Endodermal cell (in vitro differentiated cells): ENCODE data around the gene MACROD1. TPM values are rescaled to one million over a fixed set of nuclear protein-coding genes. Genes with fewer than 3 reads are reported as not detected.

ENCODE experiments used
- DNase-seq: peaks from one replicate; pipeline ENCODE4 v3.0.0-alpha.2; 2017
- H3K27ac ChIP-seq: 2 replicates; pipeline ENCODE4 v1.5.1; 2013; ENCODE audit warnings: mild to moderate bottlenecking, low read depth, low read length, moderate library complexity
- H3K27me3 ChIP-seq: 2 replicates; pipeline ENCODE4 v1.6.1; 2013; ENCODE audit warnings: mild to moderate bottlenecking, low read length, moderate library complexity; ENCODE audit not compliant: insufficient read depth, control insufficient read depth, poor library complexity, severe bottlenecking
- H3K36me3 ChIP-seq: 2 replicates; pipeline ENCODE4 v1.7.0; 2013; ENCODE audit warnings: mild to moderate bottlenecking, low read length, moderate library complexity; ENCODE audit not compliant: control insufficient read depth, insufficient read depth
- H3K4me1 ChIP-seq: one replicate; pipeline ENCODE4 v1.7.0; 2013; ENCODE audit warnings: low read length; ENCODE audit not compliant: control insufficient read depth, insufficient read depth
- H3K4me3 ChIP-seq: 2 replicates; pipeline ENCODE4 v1.5.1; 2013; ENCODE audit warnings: mild to moderate bottlenecking, low read length, moderate library complexity
- H3K9ac ChIP-seq: 2 replicates; pipeline ENCODE4 v1.6.1; 2013; ENCODE audit warnings: mild to moderate bottlenecking, low read length, moderate library complexity; ENCODE audit not compliant: poor library complexity, severe bottlenecking; ENCODE audit errors: extremely low read depth
- H3K9me3 ChIP-seq: 2 replicates; pipeline ENCODE4 v1.6.1; 2013; ENCODE audit warnings: mild to moderate bottlenecking, low read length, moderate library complexity; ENCODE audit not compliant: control insufficient read depth
- H3K27ac Mint-ChIP-seq: 2 replicates; pipeline ENCODE4 v1.8.0; 2020; ENCODE audit warnings: mixed read lengths
- H3K27me3 Mint-ChIP-seq: 2 replicates; pipeline ENCODE4 v1.8.0; 2021; ENCODE audit warnings: mild to moderate bottlenecking, mixed read lengths; ENCODE audit not compliant: insufficient read depth
- H3K36me3 Mint-ChIP-seq: 2 replicates; pipeline ENCODE4 v1.8.0; 2020; ENCODE audit warnings: low read depth, mixed read lengths
- H3K4me1 Mint-ChIP-seq: 2 replicates; pipeline ENCODE4 v1.8.0; 2020; ENCODE audit warnings: mixed read lengths
- H3K4me3 Mint-ChIP-seq: 2 replicates; pipeline ENCODE4 v1.8.0; 2020; ENCODE audit warnings: mild to moderate bottlenecking, moderate library complexity, mixed read lengths
- H3K9me3 Mint-ChIP-seq: 2 replicates; pipeline ENCODE4 v1.8.0; 2020; ENCODE audit warnings: mild to moderate bottlenecking, mixed read lengths
- WGBS, 2 experiments: methylation state at CpG; one replicate each; pipeline versions ENCODE4 v1.1.5 to v1.1.7; 2013; ENCODE audit warnings: missing lambda C conversion rate in 2 of 2, mixed read lengths in 1 of 2; ENCODE audit not compliant: insufficient coverage in 1 of 2, insufficient read length in 1 of 2; 5-methylcytosine and 5-hydroxymethylcytosine counted together
- total RNA-seq, 2 donors: library from RNA; stranded (reverse); fragmentation: NEBNext Ultra II Directional in 1 of 2; extraction: Animal tissue kit (Norgen Biotek cat#: 25700) in 1 of 2; gene quantifications; 2 replicates in 1 of 2; 3 replicates in 1 of 2; pipeline ENCODE4 v1.2.1, GENCODE V29; 2021
- TF ChIP-seq, protein P1 (sequence below): fragments of 200-600 bp; sonication (generic); conservative IDR thresholded peaks from 2 replicates; pipeline ENCODE4 v1.5.0; 2021; ENCODE audit warnings: antibody characterized with exemption, mild to moderate bottlenecking

Gene MACROD1
- total RNA-seq, 2 donors from 2014 or later, result 23.0 to 41.9 TPM

- 89 to 99% methylated on average over 7 to 10 of the region's 10 CpGs for WGBS, 2 experiments
Measured at GRCh38 chr11:64161037-64161436, 4.9 kb downstream of the MACROD1 start.

GRCh38 chr11:64157631-64158394 is 8.1 kb downstream of the MACROD1 start:
- no peak for DNase-seq
- Histone ChIP-seq H3K27ac (no peak overlapping the region), H3K4me1 (no peaks in the 10 kb centered on the region), H3K36me3 (no peaks in the 10 kb centered on the region), H3K9ac (no peak overlapping the region), H3K4me3 (no peak overlapping the region), H3K27me3 (no peaks in the 10 kb centered on the region), H3K9me3 (no peaks in the 10 kb centered on the region)
- peaks cover 7% of the 10 kb centered on the region for H3K4me1 Mint-ChIP-seq
- TF ChIP-seq, protein P1, sequence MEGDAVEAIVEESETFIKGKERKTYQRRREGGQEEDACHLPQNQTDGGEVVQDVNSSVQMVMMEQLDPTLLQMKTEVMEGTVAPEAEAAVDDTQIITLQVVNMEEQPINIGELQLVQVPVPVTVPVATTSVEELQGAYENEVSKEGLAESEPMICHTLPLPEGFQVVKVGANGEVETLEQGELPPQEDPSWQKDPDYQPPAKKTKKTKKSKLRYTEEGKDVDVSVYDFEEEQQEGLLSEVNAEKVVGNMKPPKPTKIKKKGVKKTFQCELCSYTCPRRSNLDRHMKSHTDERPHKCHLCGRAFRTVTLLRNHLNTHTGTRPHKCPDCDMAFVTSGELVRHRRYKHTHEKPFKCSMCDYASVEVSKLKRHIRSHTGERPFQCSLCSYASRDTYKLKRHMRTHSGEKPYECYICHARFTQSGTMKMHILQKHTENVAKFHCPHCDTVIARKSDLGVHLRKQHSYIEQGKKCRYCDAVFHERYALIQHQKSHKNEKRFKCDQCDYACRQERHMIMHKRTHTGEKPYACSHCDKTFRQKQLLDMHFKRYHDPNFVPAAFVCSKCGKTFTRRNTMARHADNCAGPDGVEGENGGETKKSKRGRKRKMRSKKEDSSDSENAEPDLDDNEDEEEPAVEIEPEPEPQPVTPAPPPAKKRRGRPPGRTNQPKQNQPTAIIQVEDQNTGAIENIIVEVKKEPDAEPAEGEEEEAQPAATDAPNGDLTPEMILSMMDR, result no peak
- H3K27ac Mint-ChIP-seq, result no peak overlapping the region
- no peak overlapping the region for H3K4me3 Mint-ChIP-seq
- peaks cover 9% of the 10 kb centered on the region for H3K36me3 Mint-ChIP-seq
- no peaks in the 10 kb centered on the region for H3K27me3 Mint-ChIP-seq
- 92 to 93% methylated on average over 10 to 17 of the region's 17 CpGs for WGBS, 2 experiments
- no peaks in the 10 kb centered on the region for H3K9me3 Mint-ChIP-seq

More at GRCh38 chr11:64161037-64161436, 4.9 kb downstream of the MACROD1 start:
- H3K27ac ChIP-seq, result no peak overlapping the region
- H3K36me3 Mint-ChIP-seq, result peaks cover 9% of the 10 kb centered on the region
- H3K27ac Mint-ChIP-seq, result no peak overlapping the region
- no peak overlapping the region for H3K4me3 Mint-ChIP-seq
- H3K36me3 ChIP-seq, result no peaks in the 10 kb centered on the region
- no peaks in the 10 kb centered on the region for H3K27me3 ChIP-seq
- no peak for DNase-seq
- H3K4me1 Mint-ChIP-seq, result peaks cover 5% of the 10 kb centered on the region
- H3K4me3 ChIP-seq, result no peak overlapping the region
- H3K9me3 Mint-ChIP-seq, result no peaks in the 10 kb centered on the region
- H3K27me3 Mint-ChIP-seq, result peaks cover 6% of the 10 kb centered on the region
- H3K9ac ChIP-seq, result no peak overlapping the region
- TF ChIP-seq, protein P1, result no peak
- H3K9me3 ChIP-seq, result no peaks in the 10 kb centered on the region
- peaks cover 4% of the 10 kb centered on the region for H3K4me1 ChIP-seq

DNA sequence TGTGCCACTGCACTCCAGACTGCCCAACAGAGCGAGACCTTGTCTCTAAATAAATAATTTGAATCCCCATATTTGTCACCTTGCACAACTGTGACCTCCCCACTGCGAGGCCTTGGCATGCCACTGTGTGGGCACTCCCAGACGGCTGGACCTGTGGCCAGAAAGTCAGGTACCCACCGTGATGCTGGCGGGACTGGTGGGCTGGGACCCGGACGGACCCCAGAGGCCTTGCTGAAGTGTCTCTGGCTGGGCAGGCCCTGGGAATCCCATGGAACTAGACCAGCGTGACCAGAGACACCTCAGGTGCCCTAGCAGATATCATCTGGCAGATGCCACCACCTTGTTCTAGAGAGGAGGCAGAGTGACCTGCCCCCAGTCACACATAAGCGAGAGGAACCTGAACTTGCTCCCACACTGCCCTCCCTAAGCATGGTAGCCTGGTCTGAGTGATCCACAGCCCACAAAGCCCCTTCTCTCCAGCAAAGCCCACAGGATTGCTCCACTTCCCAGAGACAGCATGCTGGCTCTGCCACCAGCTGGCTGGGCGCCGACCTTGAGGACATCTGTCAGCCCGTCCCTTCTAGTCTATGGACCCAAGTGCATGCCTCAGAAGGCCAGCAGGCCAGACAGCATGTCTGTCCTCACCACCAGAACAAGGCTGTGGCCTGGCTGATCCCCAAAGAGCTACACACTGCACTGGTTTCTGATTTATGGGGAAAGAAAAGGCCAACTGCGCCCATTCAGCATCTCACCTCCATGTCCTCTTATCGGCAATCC is 9.5 kb downstream of the MACROD1 start:
- no peak overlapping the region for H3K27ac Mint-ChIP-seq
- no peaks in the 10 kb centered on the region for H3K27me3 ChIP-seq
- no peak overlapping the region for H3K4me3 Mint-ChIP-seq

More for the DNA sequence above, 9.5 kb downstream of the MACROD1 start:
- no peak overlapping the region for H3K9ac ChIP-seq
- no peak for DNase-seq
- H3K9me3 ChIP-seq, result no peaks in the 10 kb centered on the region
- H3K9me3 Mint-ChIP-seq, result no peaks in the 10 kb centered on the region
- TF ChIP-seq, protein P1, result no peak
- H3K27me3 Mint-ChIP-seq, result no peaks in the 10 kb centered on the region
- H3K36me3 ChIP-seq, result no peaks in the 10 kb centered on the region
- H3K4me3 ChIP-seq, result no peak overlapping the region
- H3K4me1 ChIP-seq, result no peaks in the 10 kb centered on the region
- 93% methylated on average over 14 of the region's 14 CpGs for WGBS, 2 experiments
- H3K36me3 Mint-ChIP-seq, result peaks cover 7% of the 10 kb centered on the region
- H3K4me1 Mint-ChIP-seq, result peaks cover 7% of the 10 kb centered on the region
- H3K27ac ChIP-seq, result no peak overlapping the region
